PFSK-1 (cell line): Measurements from ENCODE around the gene ERCC8.

Experiments used
- POLR2AphosphoS5 ChIP-seq: IDR thresholded peaks from 2 replicates; pipeline ENCODE4 v1.6.1; 2012; ENCODE audit warnings: low read depth, mild to moderate bottlenecking, control low read depth, low read length, moderate library complexity
- SIN3A ChIP-seq: IDR thresholded peaks from 2 replicates; pipeline ENCODE4 v1.6.1; 2012; ENCODE audit warnings: mild to moderate bottlenecking, low read length, moderate library complexity, borderline replicate concordance; ENCODE audit not compliant: insufficient read depth
- TAF1 ChIP-seq: IDR thresholded peaks from 2 replicates; pipeline ENCODE4 v1.6.1; 2012; ENCODE audit warnings: low read length, control low read depth, borderline replicate concordance; ENCODE audit not compliant: insufficient read depth
- TF ChIP-seq, protein P1 (sequence below), 2 experiments: IDR thresholded peaks; 2 replicates each; pipeline versions ENCODE4 v1.6.1 to v1.8.0; 2011 to 2012; ENCODE audit warnings: low read depth in 2 of 2, low read length in 2 of 2, control low read depth in 1 of 2, inconsistent platforms in 1 of 2, mild to moderate bottlenecking in 1 of 2, moderate library complexity in 1 of 2; ENCODE audit not compliant: insufficient read depth in 1 of 2

DNA sequence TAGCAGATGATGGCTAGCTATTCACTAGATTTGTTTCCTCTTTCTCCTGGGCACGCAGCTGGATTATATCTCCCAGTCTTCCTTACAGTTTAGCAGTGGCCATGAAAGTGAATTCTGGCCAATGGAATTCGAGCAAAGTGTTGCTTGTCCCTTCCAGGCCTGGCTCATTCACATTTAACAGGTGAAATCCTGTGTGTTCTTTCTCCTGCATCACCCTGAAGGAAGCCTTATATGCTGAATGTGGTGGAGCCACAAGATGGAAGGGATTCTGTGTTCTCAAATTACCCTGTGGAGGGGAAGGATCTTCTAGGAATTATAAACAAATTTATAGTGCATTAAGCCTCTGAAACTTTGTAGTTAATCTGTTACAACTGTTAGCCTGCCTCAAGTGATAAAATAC lies 92.6 kb downstream of the ERCC8 start:
- TF ChIP-seq POLR2AphosphoS5 (no peak), TAF1 (no peak), SIN3A (no peak)
- TF ChIP-seq, protein P1, sequence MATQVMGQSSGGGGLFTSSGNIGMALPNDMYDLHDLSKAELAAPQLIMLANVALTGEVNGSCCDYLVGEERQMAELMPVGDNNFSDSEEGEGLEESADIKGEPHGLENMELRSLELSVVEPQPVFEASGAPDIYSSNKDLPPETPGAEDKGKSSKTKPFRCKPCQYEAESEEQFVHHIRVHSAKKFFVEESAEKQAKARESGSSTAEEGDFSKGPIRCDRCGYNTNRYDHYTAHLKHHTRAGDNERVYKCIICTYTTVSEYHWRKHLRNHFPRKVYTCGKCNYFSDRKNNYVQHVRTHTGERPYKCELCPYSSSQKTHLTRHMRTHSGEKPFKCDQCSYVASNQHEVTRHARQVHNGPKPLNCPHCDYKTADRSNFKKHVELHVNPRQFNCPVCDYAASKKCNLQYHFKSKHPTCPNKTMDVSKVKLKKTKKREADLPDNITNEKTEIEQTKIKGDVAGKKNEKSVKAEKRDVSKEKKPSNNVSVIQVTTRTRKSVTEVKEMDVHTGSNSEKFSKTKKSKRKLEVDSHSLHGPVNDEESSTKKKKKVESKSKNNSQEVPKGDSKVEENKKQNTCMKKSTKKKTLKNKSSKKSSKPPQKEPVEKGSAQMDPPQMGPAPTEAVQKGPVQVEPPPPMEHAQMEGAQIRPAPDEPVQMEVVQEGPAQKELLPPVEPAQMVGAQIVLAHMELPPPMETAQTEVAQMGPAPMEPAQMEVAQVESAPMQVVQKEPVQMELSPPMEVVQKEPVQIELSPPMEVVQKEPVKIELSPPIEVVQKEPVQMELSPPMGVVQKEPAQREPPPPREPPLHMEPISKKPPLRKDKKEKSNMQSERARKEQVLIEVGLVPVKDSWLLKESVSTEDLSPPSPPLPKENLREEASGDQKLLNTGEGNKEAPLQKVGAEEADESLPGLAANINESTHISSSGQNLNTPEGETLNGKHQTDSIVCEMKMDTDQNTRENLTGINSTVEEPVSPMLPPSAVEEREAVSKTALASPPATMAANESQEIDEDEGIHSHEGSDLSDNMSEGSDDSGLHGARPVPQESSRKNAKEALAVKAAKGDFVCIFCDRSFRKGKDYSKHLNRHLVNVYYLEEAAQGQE (IDR thresholded peaks at IDR 0.05; ENCODE audit: insufficient read depth in 1 of 2, low read depth in 2 of 2, low read length in 2 of 2): no peak
